Activated T-helper 17 cell treated with anti-CD3 and anti-CD28 coated beads, Interleukin-2, amount 50 U/mL, for 72 hours (primary cell): Measurements from ENCODE around the gene DLG5. TPM values are rescaled to one million over a fixed set of nuclear protein-coding genes. Genes with fewer than 3 reads are reported as not detected.

ENCODE experiments used
- ATAC-seq: fragments of 150-1000 bp; cut with Tn5 transposase; replicated peaks from 2 replicates; pipeline ENCODE4 v1.10.0; 2021; ENCODE audit warnings: mild to moderate bottlenecking, moderate library complexity
- H3K27ac Mint-ChIP-seq: one replicate; pipeline ENCODE4 v1.8.0; 2022; ENCODE audit warnings: mixed read lengths
- H3K27me3 Mint-ChIP-seq: one replicate; pipeline ENCODE4 v1.8.0; 2022; ENCODE audit warnings: mixed read lengths
- H3K36me3 Mint-ChIP-seq: one replicate; pipeline ENCODE4 v1.8.0; 2022; ENCODE audit warnings: low read depth, mild to moderate bottlenecking, mixed read lengths
- H3K4me1 Mint-ChIP-seq: one replicate; pipeline ENCODE4 v1.8.0; 2022; ENCODE audit warnings: mixed read lengths
- H3K4me3 Mint-ChIP-seq: one replicate; pipeline ENCODE4 v1.8.0; 2022; ENCODE audit warnings: mild to moderate bottlenecking, mixed read lengths
- H3K9me3 Mint-ChIP-seq: one replicate; pipeline ENCODE4 v1.8.0; 2022; ENCODE audit warnings: mixed read lengths
- total RNA-seq, 2 donors: library from RNA; stranded (reverse); gene quantifications; one replicate each; pipeline ENCODE4 v1.2.3, GENCODE V29; 2022

Gene DLG5
- total RNA-seq, 2 donors from 2014 or later: 3.0 to 7.1 TPM

DNA sequence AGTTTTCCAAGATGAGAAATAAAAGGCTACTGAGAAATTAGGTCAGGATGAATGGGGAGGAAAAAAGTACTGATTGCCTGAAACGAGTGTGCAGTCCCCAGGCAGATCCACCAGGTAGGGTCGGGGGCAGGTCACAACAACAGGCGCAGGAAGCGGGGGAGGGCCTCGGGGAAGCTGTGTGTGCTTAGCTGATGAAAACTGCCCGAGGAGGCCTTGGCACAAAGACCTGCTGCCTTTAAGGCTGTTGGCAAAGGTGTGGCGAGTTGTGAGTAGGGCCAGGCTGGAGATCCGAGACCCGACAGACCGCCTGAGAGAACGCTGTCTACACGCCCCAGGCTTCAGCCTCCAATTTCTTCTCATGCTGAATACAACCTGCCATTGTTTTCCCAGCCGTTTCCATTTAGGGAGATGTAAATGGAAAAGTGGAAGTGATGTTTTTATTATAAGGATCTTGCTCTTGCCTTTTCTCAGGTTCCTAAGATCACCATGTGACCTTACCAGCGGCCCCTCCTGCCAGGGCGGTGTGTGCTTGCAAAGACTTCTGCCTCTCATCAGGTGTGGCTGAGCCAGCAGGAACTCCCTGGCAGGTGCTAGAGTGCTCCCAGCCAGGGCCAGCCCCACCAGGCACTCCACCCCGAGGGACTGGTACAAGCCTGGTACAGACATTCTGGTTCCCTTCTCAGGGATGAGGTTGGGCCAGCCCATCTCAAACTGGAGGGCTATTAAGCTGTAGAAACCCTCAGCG lies 60.8 kb downstream of the DLG5 start:
- Mint-ChIP-seq H3K27ac (no peak overlapping the region), H3K36me3 (no peaks in the 10 kb centered on the region), H3K27me3 (no peaks in the 10 kb centered on the region), H3K4me1 (no peaks in the 10 kb centered on the region), H3K4me3 (no peak overlapping the region), H3K9me3 (no peaks in the 10 kb centered on the region)
- no peak for ATAC-seq

DNA sequence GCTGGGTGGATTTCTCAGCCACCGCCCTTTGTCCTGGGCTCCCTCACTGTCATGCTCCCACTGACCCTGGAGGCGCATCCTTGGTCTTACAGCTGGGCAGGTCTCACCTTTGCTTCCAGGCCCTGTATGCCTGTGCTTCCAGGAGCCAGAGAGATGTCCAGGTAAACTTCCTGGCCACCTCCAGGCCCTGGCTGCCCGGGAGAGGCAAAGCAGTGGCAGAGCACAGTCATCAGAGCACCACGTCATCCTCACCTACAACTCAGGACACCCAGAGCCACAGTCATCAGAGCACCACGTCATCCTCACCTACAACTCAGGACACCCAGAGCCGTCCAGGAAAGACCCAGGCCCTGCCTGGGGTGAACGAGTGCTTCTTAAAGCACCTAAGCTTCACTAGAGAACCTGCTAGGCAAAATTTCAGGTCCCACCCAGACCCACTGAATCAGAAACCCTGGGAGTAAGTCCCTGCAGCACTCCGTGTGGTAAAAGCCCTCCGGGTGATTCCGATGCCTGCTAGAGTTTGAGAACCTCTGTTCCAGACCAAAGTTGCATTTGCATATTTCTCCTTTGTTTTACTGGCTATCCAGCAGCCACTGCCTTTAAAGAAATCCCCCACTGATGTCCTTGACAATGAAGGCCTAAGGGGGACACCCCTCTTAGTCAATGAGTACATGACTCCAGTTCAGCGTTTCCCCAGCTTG lies 62.3 kb downstream of the DLG5 start:
- H3K9me3 Mint-ChIP-seq: no peaks in the 10 kb centered on the region
- no peak overlapping the region for H3K4me3 Mint-ChIP-seq
- H3K27ac Mint-ChIP-seq: no peak overlapping the region
- H3K4me1 Mint-ChIP-seq: no peaks in the 10 kb centered on the region
- H3K27me3 Mint-ChIP-seq: no peaks in the 10 kb centered on the region
- ATAC-seq: no peak
- no peaks in the 10 kb centered on the region for H3K36me3 Mint-ChIP-seq

DNA sequence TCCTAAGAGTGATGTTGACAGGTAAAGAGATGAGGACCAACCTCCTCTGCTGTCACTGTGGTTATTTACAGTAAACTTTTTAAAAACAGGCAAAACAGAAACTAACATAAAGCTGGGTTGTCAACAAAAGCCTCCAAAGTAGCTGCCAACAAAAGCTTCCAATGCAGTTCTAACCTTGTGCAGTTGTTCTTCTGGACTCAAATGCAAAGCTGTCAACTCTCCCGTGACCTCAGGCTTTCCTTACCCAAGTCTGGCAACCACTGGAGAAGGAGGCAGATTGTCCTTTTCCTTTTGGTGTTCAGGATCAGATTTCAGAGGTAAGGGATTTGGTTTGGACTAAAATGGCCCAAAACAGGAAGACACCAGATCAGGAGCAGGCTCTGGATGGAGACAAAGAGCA lies 63.1 kb downstream of the DLG5 start:
- H3K27me3 Mint-ChIP-seq: no peaks in the 10 kb centered on the region
- no peak overlapping the region for H3K27ac Mint-ChIP-seq
- no peaks in the 10 kb centered on the region for H3K4me1 Mint-ChIP-seq
- no peak overlapping the region for H3K4me3 Mint-ChIP-seq
- ATAC-seq: no peak
- H3K36me3 Mint-ChIP-seq: no peaks in the 10 kb centered on the region
- H3K9me3 Mint-ChIP-seq: no peaks in the 10 kb centered on the region

DNA sequence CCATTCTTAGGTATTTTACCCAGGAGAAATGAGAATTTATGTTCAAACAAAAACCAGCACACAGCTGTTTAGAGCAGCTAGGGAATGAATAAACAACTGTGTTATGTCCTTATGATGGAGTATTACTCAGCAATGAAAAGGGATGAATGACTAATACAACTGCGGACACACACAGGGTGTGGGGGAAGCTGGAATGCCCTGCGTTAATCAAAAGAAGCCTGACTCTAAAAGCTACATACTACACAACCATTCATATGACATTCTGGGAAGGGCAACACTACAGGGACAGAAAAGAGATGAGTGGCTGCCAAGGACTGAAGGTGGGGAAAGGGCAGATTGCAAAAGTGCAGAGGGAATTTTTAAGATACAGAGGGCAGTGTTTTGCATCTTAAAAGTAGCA lies 64.0 kb downstream of the DLG5 start:
- no peak for ATAC-seq
- H3K27me3 Mint-ChIP-seq: no peaks in the 10 kb centered on the region

DNA sequence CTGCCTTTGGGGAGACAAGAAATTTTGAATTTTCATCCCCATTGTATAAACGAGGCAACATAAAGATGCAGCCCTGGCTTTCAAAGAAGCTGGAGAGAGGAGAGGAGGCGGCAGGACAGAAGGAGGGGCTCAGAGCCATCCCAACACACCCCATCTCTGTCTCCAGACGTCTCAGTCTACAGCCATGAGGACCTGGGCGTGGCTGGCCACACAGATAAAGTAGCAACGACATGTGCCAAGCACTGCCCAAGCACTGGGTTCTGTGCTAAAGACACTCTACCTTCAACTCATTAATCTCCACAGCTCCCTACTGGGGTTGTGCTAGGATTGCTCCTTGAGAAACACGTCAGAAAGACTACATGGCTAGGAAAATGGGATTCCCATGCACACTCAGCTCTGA lies 65.2 kb downstream of the DLG5 start:
- Mint-ChIP-seq H3K9me3 (no peaks in the 10 kb centered on the region), H3K27ac (no peak overlapping the region), H3K4me3 (no peak overlapping the region), H3K36me3 (no peaks in the 10 kb centered on the region), H3K27me3 (no peaks in the 10 kb centered on the region), H3K4me1 (no peaks in the 10 kb centered on the region)
- no peak for ATAC-seq

More for the DNA sequence above, 64.0 kb downstream of the DLG5 start:
- Mint-ChIP-seq H3K36me3 (no peaks in the 10 kb centered on the region), H3K27ac (no peak overlapping the region), H3K4me3 (no peak overlapping the region), H3K9me3 (no peaks in the 10 kb centered on the region), H3K4me1 (no peaks in the 10 kb centered on the region)

DNA sequence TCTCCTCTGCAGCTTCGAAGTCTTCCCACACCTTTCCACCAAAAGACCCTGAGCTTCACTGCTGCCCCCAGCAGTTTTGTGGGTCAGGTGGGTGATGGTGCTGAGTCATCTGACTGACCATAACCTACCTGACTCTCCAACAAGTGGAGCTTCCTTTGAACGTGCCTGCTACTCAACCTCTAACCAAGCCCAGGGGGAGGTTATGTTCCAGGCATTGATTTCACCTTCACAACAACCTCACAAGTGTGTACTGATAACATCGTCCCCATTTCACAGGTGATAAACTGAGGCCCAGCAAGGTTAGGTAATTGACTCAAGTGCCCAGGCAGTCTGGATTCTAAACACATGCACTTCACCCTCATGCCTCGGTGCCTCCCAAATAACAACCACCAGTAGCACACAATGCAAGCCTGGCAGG lies 66.7 kb downstream of the DLG5 start:
- Mint-ChIP-seq H3K4me3 (no peak overlapping the region), H3K27ac (no peak overlapping the region), H3K36me3 (no peaks in the 10 kb centered on the region), H3K27me3 (no peaks in the 10 kb centered on the region), H3K9me3 (no peaks in the 10 kb centered on the region), H3K4me1 (no peaks in the 10 kb centered on the region)
- no peak for ATAC-seq

DNA sequence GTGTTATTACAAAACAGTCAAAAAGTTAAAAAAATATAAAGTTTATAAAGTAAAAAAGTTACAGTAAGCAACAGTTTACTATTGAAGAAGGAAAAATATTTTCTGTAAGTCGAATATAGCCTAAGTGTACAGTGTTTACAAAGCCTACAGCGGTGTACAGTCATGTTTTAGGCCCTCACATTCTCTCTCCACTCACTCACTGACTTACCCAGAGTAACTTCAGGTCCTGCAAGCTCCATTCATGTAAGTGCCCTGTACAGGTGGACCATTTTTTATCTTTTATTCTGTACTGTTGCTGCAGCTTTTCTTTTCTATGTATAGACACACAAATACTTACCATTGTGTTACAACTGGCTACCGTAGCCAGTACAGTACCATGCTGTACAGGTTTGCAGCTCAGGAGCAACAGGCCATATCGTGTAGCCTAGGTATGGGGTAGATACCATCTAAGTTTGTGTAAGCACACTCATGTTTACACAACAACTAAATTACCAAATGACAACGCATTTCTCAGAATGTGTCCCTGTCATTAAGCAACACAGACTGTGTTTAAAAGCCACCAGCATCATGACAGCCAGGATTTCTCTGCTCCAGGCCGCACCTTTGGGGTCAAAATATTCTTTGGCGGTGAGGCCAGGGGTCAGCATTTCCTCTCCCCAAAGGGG lies 67.2 kb downstream of the DLG5 start:
- Mint-ChIP-seq H3K4me1 (no peaks in the 10 kb centered on the region), H3K27me3 (no peaks in the 10 kb centered on the region), H3K27ac (no peak overlapping the region), H3K4me3 (no peak overlapping the region), H3K9me3 (no peaks in the 10 kb centered on the region), H3K36me3 (no peaks in the 10 kb centered on the region)
- no peak for ATAC-seq

DNA sequence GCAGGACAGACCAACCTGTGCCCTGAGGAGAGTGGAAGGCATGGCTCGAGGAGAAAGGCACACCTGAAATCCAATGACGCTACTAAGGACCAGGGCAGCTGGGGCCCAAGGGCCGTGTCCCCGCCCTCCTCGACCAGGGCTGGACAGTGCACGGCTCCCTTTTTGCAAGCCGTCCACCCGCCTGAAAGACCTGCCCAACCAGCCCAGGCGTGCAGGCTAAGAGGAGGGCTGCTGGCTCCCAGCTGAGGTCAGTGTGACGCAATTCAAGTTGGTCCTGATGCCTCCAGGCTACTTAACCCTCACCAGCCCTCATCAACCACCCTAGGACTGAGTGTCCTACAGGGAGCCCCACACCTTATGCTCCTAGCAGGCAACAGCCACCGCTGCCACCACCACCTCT lies 69.3 kb downstream of the DLG5 start:
- Mint-ChIP-seq H3K4me1 (no peaks in the 10 kb centered on the region), H3K27ac (no peak overlapping the region), H3K36me3 (no peaks in the 10 kb centered on the region), H3K4me3 (no peak overlapping the region), H3K9me3 (no peaks in the 10 kb centered on the region), H3K27me3 (no peaks in the 10 kb centered on the region)
- ATAC-seq: no peak

DNA sequence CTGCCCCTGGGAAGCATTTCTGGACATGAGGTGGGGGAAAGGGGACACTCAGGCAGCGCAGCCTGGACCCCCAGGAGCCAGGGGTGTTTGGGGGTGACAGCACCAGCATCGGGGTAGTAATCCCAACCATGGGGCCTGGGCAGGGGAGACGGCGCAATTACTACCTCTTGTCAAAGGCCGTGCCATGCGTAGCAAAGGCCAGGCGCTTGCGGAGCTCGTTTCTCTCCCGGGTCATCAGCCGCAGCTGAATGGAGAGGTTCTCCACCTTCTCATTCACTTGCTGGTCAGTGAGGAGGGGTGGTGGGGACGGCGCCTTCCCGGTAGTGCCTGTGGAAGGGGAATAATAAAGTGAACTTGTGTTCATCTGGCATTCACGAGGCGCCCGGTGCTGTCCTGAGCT lies 70.0 kb downstream of the DLG5 start:
- Mint-ChIP-seq H3K27ac (no peak overlapping the region), H3K4me1 (no peaks in the 10 kb centered on the region), H3K4me3 (no peak overlapping the region), H3K27me3 (no peaks in the 10 kb centered on the region), H3K36me3 (no peaks in the 10 kb centered on the region), H3K9me3 (no peaks in the 10 kb centered on the region)
- ATAC-seq: no peak

DNA sequence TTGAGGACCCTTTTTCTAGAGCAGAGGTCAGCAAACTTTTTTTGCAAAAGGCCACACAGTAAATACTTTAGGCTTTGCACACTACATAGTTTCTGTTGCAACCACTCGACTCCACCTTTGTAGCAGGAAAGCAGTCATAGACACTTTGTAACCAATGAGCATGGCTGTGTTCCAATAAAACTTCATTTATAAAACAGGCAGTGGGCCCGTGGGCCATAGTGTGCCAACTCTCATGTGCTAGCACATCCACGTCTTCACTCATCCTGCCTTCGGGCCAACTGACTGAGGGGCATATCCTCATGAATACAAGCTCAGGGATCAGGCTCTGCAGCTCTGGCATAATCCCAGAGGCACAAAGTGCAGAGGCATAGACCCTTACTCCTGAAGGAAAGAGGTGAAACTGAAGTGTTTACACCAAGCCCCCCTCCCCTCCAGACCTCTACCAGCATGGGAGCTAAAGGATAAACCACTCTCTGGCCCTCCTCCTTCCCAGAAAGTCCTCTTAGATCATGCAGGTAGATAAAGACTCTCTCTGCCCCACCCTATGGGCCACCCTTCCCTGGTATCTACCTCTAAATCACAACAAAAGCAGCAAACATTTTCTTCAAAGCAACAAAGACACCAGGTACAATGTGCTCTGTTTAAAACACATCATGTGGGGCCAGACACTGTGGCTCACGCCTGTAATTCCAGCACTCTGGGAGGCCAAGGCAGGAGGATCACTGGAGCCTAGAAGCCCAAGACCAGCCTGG lies 71.0 kb downstream of the DLG5 start:
- H3K36me3 Mint-ChIP-seq: no peaks in the 10 kb centered on the region
- no peaks in the 10 kb centered on the region for H3K27me3 Mint-ChIP-seq
- H3K27ac Mint-ChIP-seq: no peak overlapping the region
- no peak for ATAC-seq
- no peak overlapping the region for H3K4me3 Mint-ChIP-seq
- H3K4me1 Mint-ChIP-seq: no peaks in the 10 kb centered on the region
- H3K9me3 Mint-ChIP-seq: no peaks in the 10 kb centered on the region

DNA sequence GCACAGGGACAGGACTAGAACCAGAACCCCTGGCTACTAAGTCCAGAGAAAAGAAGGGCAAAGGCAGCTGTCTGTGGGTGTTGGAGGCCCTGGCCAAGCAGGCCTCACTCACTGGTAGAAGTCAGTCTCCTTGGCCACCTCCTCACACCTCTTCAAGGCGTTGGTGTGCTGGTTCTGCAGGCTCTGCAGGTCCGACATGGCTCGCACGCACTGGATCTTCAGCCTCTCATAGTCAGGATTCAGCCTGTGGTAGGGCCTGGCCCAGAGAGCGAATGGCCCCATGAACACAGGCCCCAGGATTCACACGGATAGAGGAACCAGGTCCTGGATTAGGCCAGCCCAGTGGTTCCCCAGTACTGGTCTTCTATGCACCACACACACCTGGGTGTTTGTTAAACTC lies 72.4 kb downstream of the DLG5 start:
- Mint-ChIP-seq H3K4me3 (no peak overlapping the region), H3K9me3 (no peaks in the 10 kb centered on the region), H3K4me1 (no peaks in the 10 kb centered on the region), H3K27me3 (no peaks in the 10 kb centered on the region), H3K27ac (no peak overlapping the region), H3K36me3 (no peaks in the 10 kb centered on the region)
- no peak for ATAC-seq

DNA sequence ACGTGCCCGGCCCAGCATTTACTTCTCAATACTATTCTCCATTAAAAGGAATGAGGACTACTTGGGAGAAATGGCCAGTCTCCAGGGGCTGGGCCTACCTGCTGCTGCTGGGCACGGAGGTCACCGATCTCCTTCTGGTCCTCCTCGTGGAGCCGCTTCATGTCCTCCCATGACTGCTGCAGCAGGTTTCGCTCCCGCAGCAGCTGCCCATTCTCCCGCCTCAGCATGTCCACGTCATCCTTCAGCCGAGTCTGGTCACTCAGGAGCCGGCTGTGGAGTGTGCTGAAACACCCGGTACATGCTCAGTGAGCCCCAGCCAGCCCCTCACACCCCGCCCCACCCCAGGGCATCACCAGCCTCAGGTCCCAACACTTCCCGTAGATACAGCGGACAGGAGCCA lies 73.3 kb downstream of the DLG5 start:
- no peaks in the 10 kb centered on the region for H3K9me3 Mint-ChIP-seq
- no peak for ATAC-seq
- no peaks in the 10 kb centered on the region for H3K4me1 Mint-ChIP-seq
- H3K4me3 Mint-ChIP-seq: no peak overlapping the region
- no peaks in the 10 kb centered on the region for H3K27me3 Mint-ChIP-seq
- no peaks in the 10 kb centered on the region for H3K36me3 Mint-ChIP-seq
- no peak overlapping the region for H3K27ac Mint-ChIP-seq

DNA sequence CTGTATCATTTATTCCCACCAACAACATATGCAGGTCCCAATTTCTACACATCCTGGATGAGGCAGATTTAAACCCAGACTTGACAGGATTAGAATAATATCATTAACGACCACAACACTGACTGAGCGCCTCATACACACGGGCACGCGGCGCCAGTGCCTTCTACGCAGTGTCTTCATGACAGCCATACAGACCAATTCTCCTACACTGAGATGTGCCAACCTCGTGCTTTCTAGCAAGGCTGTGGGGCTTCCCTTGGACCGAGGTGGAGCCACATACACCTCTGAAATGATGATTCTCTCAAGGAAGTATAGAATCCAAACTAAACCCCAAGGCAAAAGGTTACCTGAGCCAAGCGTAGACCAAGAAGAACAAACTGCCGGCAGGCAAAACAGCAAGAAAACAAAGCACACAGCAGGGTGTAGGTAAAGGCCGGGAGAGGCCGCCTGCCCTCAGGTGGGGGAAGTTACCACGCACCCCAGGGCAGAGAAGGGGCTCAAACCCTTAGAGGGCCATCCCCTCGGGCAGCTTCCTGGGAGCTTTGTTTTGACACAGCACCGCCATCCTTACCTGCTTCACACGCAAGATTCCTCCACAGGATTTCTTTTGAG lies 75.8 kb downstream of the DLG5 start:
- Mint-ChIP-seq H3K4me3 (no peak overlapping the region), H3K36me3 (no peaks in the 10 kb centered on the region), H3K27ac (no peak overlapping the region), H3K9me3 (no peaks in the 10 kb centered on the region), H3K27me3 (no peaks in the 10 kb centered on the region), H3K4me1 (no peaks in the 10 kb centered on the region)
- no peak for ATAC-seq

DNA sequence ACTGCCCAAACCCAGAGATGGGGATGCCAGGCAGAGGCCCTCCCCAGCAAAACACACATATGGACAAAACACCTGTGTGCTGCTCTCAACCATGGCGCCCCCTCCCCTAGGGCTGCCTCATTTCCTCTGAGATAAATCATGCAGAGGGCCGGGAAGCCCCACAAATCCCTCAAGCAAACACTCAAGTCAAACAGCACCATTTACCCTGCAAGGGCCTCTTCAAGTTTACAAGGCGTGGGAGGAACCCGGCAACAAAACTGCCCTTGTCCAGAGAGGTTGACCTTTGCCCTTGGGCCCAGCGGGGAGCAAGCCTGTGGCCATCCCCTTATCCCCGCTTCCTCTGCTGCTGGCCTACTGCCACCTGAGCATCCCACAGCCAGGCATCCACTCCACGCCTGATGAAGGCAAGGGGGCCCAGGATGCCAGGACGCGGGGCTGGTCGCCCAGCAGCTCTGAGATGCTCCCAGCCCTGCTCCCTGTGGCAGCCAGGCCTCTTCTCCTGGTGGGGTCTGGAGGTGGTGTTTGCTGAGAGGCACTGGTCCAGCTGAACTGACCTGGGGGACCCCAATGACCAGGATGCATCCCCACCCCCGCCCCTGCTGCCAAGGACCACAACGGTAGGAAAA lies 77.4 kb downstream of the DLG5 start:
- no peaks in the 10 kb centered on the region for H3K4me1 Mint-ChIP-seq
- H3K27me3 Mint-ChIP-seq: no peaks in the 10 kb centered on the region
- H3K9me3 Mint-ChIP-seq: no peaks in the 10 kb centered on the region
- H3K27ac Mint-ChIP-seq: no peak overlapping the region
- H3K4me3 Mint-ChIP-seq: no peak overlapping the region
- no peaks in the 10 kb centered on the region for H3K36me3 Mint-ChIP-seq
- no peak for ATAC-seq
